GM19239 (cell line): ENCODE results near the gene DYSF.

Experiments
- DNase-seq: peaks from one replicate; pipeline ENCODE4 v3.0.0; 2011; ENCODE audit warnings: low spot score; ENCODE audit not compliant: insufficient read length
- FAIRE-seq: peaks from 2 replicates; lab custom pipeline; 2011; peaks lifted over from hg19 to GRCh38; lab: Jason Lieb, UNC

Gene DYSF

DNA sequence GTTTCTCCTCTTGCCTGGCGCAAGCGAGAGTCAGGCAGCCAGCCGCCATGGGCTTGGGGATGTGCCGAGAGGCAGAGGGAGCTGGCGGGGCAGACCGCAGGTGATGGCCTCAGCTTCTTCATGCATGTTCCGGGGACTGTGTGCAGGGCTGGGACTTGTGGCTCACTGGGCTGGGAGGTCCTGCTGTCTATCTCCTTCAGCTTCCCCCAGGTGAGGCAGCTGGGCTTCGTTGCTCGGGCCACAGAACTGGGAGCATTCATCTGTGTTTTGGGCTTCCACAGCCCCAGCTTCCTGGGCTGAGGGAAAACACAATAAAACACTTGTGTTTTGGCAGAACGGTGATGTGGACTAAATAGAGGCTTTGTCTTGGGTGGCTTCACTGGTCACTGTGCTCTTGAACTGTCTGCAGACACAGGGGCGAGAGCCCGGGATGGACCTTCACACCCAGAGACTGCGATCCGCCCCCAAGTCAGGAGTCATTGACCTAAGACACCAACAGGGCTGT is 93.5 kb downstream of the DYSF start:
- FAIRE-seq (no peak), DNase-seq (no peak)

- FAIRE-seq (no peak), DNase-seq (no peak)
These were observed 94.4 kb downstream of the DYSF start for GRCh38 chr2:71547616-71548285.

DNA sequence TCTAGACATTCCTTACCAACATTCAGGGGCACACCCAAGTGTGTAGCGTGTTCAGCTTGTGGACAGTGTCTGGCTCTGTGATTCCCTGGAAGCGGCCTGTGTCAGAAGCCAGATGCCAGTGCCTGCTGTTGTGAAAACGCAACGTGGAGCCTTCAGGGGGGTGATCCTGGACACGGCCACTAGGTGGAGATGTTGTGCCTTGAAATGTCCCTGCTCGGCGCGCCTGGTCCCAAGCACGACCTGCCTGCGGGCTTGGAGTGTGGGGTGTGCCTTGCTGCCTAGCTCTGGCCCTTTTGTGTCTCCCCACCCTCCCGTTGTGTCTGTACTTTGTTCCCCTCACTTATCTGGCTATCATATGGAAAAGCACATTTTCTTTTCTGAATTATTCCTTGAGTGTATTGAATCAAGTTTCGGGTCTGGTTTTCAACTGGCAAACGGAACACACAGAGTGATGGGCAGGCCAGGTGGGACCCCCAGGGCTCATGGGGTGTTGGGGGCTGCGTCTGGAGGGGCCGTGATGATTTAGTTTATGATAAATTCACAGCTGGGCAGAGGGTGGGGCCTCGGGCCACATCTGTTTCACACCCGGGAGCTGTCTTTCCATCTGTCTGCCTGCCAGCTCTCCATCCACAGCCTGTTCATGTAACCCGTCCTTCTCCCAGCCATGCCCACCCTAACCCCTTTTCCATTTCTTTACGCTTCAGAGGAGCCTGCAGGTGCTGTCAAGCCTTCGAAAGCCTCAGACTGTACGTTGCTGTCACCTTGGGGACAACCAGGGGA is 95.5 kb downstream of the DYSF start:
- FAIRE-seq = peak; percentile 42

DNA sequence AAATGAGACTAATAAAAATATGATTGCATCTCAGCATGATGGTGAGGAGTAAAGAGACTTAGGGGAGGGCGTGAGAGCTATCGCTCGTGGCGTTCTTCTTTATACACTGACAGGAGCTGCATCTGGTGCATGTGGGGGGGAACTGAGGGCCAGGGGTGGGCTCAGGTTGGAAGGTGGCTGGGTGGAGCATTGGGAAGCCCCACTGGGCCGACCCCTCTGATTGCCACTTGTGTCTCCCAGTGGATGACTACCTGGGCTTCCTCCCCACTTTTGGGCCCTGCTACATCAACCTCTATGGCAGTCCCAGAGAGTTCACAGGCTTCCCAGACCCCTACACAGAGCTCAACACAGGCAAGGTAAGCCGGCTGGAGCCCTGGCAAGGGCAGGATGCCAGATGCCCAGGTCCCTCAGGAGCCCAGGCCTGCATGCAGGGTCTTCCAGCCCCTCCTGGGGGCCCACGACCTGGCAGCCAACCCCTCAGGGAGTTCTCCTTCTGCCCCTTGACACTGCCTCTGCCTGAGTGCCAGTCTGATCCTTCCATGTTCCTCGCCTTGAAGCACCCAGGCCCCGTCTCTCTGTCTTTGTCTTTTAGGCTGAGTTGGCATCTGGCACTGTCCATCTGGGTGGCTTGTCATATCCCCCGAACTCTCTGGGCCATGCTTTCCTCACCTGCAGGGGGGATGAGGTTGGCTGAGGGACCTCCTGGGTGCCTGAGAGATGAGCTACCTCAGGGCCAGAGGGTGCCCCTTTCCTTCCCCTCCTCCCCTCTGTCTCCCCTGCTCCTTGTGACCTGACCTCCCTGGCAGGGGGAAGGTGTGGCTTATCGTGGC is 97.7 kb downstream of the DYSF start:
- no peak for DNase-seq
- FAIRE-seq = no peak

More for the DNA sequence above, 95.5 kb downstream of the DYSF start:
- peak; percentile 70 for DNase-seq

DNA sequence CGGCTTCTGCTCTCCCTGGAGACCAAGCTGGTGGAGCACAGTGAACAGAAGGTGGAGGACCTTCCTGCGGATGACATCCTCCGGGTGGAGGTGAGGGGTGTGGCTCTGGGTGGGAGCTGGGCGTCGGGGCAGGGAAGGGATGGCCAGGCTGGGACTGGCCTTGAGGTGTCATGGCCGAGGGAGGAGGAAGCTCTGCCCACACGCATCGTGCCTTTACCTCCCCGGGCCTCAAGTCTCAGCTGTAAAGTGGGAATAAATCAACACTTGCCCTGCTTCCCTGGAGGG is 98.2 kb downstream of the DYSF start:
- FAIRE-seq (no peak), DNase-seq (no peak)

DNA sequence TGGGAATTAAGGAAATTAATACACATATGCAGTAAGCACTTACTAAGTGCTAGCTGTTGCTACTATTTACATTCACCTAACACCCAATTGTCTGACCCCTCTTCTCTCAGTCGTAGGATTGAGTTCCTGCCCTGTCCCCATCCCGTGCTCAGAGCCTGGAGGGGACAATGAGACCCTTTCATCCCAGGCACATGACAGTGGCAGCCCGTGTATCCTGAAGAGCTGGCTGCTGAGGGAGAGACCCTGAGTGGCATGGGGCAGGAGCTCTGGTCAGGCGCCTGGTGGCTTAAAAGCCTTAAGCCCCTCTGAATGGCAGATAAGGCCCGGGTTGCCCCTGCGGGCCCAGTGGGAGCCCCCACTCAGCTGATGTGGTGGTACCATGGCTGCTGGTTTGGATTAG is 99.0 kb downstream of the DYSF start:
- DNase-seq (no peak), FAIRE-seq (no peak)

GRCh38 chr2:71552861-71553301 is 99.5 kb downstream of the DYSF start:
- FAIRE-seq = no peak
- DNase-seq = no peak

GRCh38 chr2:71554028-71554705 is 100.8 kb downstream of the DYSF start:
- FAIRE-seq = no peak

DNA sequence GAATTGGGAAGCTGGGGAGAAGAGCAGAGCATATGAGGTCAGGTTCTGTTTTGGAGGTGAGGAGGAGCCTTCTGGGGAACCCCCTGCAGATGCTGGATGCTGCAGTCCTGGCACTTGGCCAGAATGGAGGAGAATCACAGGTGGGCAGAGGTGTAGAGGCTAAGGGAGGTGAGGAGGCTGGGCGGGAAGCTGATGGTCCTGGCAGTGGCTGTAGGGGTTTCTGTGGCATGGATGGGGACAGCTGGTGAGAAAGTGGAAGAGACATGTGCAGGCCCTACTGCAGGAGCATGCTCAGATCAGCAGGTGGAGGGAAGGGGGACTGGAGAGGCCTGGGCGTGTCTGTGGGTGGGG is 101.3 kb downstream of the DYSF start:
- no peak for FAIRE-seq
- DNase-seq = no peak

More at GRCh38 chr2:71554028-71554705, 100.8 kb downstream of the DYSF start:
- no peak for DNase-seq

GRCh38 chr2:71555798-71556454 is 102.6 kb downstream of the DYSF start:
- no peak for DNase-seq
- FAIRE-seq = no peak

DNA sequence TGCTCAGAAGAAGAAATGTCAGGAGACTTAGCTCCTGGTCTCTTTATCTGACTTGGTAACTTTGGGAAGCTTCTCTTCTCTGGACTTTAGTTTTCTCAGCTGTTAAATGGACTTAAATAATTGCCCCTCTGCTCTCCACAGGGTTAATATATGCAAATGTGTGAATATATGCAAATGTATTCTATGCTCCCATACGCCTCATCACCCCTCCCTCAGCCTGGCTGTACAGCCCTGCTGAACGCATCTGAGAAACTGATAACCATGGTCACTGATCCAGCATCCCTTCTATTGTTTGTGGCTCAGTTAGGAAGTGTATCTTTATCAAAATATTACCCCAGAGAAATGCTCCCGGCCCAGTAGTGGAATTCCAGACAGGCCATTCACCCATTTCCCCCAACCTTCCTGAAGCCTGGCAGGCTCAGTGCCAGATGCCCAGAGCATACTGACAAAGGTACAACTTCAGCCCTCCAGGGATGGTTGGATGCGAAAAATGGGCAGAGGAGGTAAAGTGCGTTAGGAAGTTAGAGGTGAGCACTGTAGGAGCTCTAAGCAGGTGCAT is 103.4 kb downstream of the DYSF start:
- DNase-seq = no peak
- FAIRE-seq = no peak

DNA sequence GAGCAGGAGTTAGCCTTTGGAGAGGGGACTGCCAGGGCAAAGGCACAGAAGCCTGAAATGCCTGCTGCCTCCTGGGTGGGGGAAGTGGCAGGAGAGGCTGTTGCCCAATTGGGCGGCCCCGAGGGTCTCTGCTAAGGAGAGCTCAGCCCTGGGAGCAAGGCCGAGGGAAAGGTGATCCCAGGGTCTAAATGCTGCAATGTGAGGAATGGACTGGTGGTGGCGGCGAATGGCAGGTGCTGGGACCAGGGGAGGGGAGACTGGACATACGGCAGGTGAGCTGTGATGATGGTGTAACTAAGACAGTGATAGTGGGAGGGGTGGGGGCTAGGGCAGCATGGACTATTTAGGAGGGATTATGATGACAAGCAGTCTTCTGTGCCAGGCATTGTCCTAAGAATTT is 104.0 kb downstream of the DYSF start:
- no peak for DNase-seq
- no peak for FAIRE-seq

DNA sequence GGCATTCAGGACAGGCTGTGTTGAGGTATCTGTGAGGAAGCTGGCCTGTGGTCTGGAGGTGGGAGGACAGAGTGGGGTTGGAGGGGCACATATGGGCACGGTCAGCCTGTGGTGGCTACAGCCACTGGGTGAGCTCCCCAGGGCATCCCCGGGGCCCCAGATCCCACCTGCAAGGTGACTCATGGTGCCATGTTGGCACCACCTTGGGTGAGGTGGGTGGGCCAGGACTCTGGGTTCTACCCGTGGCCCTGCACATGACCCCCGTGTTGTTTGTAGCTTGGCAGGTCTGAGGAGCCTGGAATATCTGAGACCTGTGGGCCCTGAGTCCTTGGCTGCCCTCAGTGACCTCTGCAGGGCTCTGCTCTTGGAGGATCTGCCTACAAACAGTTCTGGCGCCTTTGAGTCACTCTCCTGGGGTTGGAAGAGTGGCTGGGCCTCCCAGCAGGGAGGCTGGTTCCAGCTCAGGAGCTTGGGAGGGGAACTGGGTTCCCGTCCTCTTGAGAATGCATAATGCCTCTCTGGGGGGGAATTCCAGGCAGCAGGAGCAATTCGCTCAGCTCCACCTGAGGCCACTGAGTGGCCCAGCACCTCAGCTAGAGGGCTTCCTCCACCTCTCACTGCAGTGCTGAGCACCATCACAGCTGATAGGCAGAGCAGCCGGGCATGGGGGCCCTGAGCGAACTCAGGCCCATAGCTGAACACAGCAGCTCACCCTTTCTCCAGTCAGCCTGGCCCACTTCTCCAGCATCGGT is 105.1 kb downstream of the DYSF start:
- DNase-seq (no peak), FAIRE-seq (no peak)

DNA sequence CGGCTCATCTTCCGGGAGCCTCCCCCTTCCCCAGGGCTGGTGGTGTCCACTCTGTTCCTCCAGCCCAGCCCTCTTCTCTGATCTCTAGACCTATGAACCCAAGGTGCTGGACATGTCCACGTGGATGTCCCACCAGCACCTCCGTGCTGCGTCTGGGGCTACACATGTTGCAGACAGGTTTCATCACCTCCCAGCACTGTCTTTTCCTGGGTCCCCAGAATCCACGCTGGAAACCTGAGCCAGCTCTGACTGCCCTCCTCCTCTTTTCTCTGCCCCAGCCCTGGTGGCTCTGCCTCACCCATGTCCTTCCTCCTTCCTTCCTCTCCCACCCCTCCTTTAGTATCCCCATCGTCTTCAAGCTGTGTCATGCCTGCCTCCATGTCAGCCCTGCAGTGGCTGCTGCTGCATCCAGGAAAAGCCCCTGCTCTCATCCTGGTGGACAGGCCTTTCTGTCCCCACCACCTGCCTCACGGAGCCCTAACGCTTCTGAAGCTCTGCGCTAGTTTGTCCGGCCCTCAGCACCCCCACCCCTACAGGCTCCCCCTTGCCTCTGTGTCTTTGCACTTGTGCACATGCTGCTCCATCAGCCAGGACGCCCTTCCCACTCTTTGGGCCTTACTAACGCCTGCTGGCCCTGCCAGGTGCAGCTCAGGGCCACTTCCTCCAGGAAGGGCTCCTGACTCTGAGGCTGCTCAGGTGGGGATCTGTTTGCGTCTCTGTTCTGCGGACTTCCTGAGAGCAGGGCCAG is 105.9 kb downstream of the DYSF start:
- FAIRE-seq (no peak), DNase-seq (no peak)

- FAIRE-seq (no peak), DNase-seq (no peak)
These were observed 106.7 kb downstream of the DYSF start for GRCh38 chr2:71559828-71560637.

DNA sequence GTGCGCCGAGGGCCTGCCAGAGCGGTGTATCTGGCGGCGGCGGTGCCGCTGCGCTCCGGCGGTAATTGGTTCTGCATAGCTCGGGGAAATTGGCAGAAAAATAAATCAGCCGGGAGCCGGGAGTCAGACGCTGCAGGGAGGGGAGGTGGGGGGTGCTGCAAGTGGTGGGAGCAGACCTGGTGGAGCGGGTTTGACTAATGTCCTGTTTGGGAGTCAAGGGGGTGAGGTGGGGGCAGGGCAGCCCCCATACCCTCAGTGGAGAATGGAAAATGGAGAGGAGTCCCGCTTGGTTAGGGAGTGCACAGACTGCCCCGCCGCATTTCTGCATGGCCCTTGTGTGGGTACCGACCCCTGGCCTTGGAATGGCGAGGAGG is 107.3 kb downstream of the DYSF start:
- DNase-seq (no peak), FAIRE-seq (no peak)

DNA sequence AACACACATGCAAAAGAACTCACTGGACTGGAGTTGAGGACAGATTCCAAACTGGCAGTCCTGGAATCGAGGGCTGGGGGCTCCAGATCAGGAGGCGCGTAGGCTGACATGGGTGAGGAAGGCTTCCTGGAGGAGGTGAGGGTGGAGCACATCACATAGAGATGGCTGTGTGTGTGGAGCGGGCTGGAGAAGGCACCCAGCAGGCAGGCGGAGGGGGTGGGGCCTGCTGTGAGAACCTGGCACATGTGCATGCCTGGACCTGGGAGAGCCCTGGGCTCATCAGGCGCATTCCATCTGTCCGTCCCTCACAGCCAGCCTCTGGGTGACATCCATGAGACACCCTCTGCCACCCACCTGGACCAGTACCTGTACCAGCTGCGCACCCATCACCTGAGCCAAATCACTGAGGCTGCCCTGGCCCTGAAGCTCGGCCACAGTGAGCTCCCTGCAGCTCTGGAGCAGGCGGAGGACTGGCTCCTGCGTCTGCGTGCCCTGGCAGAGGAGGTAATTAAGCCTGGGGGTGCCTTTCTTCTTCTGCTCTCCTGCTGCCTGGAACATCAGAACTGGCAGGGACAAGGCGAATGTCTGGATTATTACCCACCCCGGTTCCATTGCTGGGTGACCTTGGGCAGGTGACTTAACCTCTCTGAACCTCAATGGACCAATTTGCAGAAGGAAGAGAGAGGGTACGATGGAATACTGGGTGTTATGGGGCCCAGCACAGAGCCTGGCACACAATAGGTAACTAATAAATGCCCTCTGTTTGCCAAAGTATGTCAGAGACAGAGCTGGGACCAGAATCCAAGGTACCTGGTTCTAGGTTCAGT is 108.3 kb downstream of the DYSF start:
- FAIRE-seq = no peak
- no peak for DNase-seq
